Adipocyte (in vitro differentiated cells): ENCODE measurements around the gene ZBTB14.
A peak's percentile ranks its signal among the peaks of the same experiment; 100 is the strongest.

Source experiments
- DNase-seq: peaks from one replicate; pipeline ENCODE4 v3.0.0-alpha.2; 2015; ENCODE audit warnings: low read depth
- H3K27me3 ChIP-seq: replicated peaks from 2 replicates; pipeline ENCODE4 v1.7.0; 2013; ENCODE audit warnings: mild to moderate bottlenecking, low read length, moderate library complexity; ENCODE audit not compliant: control insufficient read depth, insufficient read depth
- H3K36me3 ChIP-seq: 2 replicates; pipeline ENCODE4 v1.7.0; 2013; ENCODE audit warnings: low read length, mild to moderate bottlenecking, moderate library complexity; ENCODE audit not compliant: control insufficient read depth, insufficient read depth, severe bottlenecking
- H3K4me1 ChIP-seq: 2 replicates; pipeline ENCODE4 v1.7.0; 2013; ENCODE audit warnings: mild to moderate bottlenecking, low read length, moderate library complexity; ENCODE audit not compliant: control insufficient read depth, insufficient read depth
- H3K4me3 ChIP-seq: 2 replicates; pipeline ENCODE4 v1.7.0; 2013; ENCODE audit warnings: mild to moderate bottlenecking, low read length, moderate library complexity
- H3K9ac ChIP-seq: 2 replicates; pipeline ENCODE4 v1.7.0; 2013; ENCODE audit warnings: mild to moderate bottlenecking, low read length, moderate library complexity
- H3K9me3 ChIP-seq: 2 replicates; pipeline ENCODE4 v1.7.0; 2013; ENCODE audit warnings: mild to moderate bottlenecking, low read length, moderate library complexity; ENCODE audit not compliant: control insufficient read depth

The ZBTB14 gene

GRCh38 chr18:5244941-5245340, 50.6 kb downstream of the ZBTB14 start:
- Histone ChIP-seq H3K4me3 (no peak overlapping the region), H3K9me3 (no peaks in the 10 kb centered on the region), H3K4me1 (no peaks in the 10 kb centered on the region), H3K27me3 (no peaks in the 10 kb centered on the region), H3K9ac (no peak overlapping the region), H3K36me3 (peaks cover 7% of the 10 kb centered on the region)
- no peak for DNase-seq

GRCh38 chr18:5239447-5239846, 56.1 kb downstream of the ZBTB14 start:
- Histone ChIP-seq H3K9me3 (no peaks in the 10 kb centered on the region), H3K4me3 (peak overlapping the region; percentile 92), H3K36me3 (peaks cover 7% of the 10 kb centered on the region), H3K4me1 (peaks cover 16% of the 10 kb centered on the region), H3K27me3 (no peaks in the 10 kb centered on the region), H3K9ac (peak overlapping the region; percentile 97)
- DNase-seq: no peak
